HFF-Myc (cell line): ENCODE results near the gene HIVEP1.

ENCODE experiments used
- DNase-seq: peaks from one replicate; pipeline ENCODE4 v3.0.0-alpha.2; 2011; ENCODE audit warnings: low read depth; ENCODE audit errors: extremely low read depth
- H3K4me3 ChIP-seq: replicated peaks from 2 replicates; pipeline ENCODE4 v1.5.1; 2011; ENCODE audit warnings: low read depth, mild to moderate bottlenecking, control low read depth, low read length
- TF ChIP-seq, protein P1 (sequence below): IDR thresholded peaks from 2 replicates; pipeline ENCODE4 v1.5.1; 2012; ENCODE audit warnings: mild to moderate bottlenecking, low read depth, low read length, control low read depth; ENCODE audit errors: missing control alignments

Gene HIVEP1

DNA sequence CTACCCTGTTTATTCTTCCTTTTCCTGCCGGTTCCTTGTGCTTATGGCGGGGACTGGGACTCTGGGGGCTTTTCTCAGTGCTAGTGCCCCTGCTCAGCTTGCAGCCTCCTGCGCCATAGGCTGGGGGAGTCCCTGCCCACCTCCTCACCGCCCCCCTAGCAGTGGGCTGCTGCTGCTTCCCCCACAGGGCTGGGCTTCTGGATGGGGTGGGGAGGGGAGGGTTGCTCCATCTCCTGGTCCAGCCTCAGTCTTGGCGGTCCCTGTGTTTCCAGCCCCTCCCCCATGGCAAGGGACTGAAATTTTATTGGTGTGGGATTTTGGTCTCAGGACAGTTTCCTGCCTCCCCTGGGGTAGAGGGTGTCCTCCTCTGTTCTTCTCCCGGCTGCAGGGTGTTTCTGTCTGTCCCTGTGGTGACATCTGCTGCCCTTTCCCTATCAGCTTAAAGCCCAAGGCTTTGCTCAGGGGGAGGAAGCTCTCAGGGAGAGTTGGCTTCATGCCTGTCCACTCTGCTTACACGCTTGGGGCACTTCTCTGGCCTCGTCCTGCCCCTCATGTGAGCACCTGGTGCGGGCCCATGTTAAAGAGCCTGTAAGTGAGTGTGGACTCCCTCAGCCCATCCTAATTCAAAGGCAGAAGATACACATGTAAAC lies 100.6 kb downstream of the HIVEP1 start:
- no peak for DNase-seq
- TF ChIP-seq, protein P1, sequence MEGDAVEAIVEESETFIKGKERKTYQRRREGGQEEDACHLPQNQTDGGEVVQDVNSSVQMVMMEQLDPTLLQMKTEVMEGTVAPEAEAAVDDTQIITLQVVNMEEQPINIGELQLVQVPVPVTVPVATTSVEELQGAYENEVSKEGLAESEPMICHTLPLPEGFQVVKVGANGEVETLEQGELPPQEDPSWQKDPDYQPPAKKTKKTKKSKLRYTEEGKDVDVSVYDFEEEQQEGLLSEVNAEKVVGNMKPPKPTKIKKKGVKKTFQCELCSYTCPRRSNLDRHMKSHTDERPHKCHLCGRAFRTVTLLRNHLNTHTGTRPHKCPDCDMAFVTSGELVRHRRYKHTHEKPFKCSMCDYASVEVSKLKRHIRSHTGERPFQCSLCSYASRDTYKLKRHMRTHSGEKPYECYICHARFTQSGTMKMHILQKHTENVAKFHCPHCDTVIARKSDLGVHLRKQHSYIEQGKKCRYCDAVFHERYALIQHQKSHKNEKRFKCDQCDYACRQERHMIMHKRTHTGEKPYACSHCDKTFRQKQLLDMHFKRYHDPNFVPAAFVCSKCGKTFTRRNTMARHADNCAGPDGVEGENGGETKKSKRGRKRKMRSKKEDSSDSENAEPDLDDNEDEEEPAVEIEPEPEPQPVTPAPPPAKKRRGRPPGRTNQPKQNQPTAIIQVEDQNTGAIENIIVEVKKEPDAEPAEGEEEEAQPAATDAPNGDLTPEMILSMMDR = no peak

DNA sequence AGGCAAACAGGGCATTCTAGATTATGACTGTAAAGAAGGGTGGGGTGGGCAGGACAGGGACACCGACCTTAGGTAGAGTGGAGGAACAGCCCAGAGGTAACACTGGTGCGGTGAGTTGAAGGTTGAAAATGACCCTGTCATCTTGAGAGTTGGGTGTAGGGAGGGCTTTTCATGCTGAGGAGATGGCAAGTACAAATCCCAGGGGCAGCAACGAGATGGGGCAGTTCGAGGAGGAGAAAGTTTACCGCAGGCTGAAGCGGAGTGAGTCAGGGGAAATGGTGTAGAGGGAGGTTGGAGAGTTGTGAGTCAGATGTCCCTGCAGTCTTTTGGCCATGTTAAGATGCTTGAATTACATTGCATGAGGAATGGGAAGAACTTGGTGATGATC lies 101.1 kb downstream of the HIVEP1 start:
- no peak overlapping the region for H3K4me3 ChIP-seq
- no peak for DNase-seq
- TF ChIP-seq, protein P1 = no peak

More for the DNA sequence above, 100.6 kb downstream of the HIVEP1 start:
- no peak overlapping the region for H3K4me3 ChIP-seq

DNA sequence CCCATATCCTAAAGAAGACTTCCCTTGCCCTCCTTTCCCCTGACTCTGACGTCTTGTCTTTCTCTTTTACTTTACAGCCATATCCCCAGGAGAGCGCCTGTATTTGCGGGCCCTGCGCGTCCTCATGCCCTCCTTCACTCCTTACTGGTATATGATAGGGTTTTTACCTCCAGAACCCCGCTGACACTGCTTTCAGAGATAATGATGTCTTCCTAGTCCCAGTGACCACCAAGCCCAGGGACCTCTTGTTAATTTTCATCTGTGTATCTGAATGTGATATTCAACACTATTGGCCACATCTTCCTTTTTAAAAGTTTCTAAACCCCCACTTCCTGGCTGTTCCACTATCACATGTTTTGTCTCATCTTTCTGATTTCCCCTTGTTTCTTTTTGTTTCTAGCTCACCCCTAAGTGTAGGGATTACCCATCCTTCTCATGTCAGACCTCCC lies 102.0 kb downstream of the HIVEP1 start:
- H3K4me3 ChIP-seq = no peak overlapping the region
- TF ChIP-seq, protein P1 = no peak
- no peak for DNase-seq

DNA sequence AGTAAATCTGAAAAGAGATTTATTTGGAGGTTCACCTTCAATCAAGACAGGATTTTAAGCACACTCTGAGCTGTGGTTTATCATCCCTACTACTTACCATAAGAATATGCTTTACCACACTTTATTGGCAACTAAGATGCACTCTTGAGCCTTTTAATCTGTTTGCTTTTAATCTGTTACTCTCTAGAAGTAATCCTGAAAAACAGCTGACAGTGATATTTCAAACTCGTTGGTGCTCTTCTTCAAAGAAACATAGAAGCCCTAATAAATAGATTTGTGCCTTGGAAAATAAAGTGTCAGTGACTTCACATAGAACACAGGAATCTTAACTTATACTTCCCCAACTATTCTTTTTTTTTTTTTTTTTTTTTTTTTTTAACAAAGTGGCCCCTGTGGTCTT lies 102.9 kb downstream of the HIVEP1 start:
- H3K4me3 ChIP-seq = no peak overlapping the region
- no peak for DNase-seq
- TF ChIP-seq, protein P1 = no peak

DNA sequence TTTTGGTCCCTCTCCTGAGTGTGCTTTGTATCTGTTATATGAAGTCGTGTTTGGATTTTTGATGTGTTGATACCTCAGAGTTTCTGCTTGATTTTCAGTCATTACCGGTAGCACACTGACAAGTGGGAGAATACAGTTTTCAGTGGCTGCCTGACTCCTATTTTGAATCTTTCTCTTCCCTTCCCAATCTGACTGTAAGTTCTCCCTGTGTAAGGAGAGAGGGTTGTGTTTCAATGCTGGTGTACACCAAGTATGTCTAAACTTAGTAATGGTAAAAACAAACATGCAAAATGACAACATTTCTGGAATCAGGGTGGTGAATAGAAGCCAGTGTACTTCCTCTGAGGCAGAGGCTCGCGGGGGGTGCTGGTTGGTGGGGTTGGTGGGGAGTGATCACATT lies 103.4 kb downstream of the HIVEP1 start:
- TF ChIP-seq, protein P1 = no peak
- no peak for DNase-seq
- H3K4me3 ChIP-seq = no peak overlapping the region

DNA sequence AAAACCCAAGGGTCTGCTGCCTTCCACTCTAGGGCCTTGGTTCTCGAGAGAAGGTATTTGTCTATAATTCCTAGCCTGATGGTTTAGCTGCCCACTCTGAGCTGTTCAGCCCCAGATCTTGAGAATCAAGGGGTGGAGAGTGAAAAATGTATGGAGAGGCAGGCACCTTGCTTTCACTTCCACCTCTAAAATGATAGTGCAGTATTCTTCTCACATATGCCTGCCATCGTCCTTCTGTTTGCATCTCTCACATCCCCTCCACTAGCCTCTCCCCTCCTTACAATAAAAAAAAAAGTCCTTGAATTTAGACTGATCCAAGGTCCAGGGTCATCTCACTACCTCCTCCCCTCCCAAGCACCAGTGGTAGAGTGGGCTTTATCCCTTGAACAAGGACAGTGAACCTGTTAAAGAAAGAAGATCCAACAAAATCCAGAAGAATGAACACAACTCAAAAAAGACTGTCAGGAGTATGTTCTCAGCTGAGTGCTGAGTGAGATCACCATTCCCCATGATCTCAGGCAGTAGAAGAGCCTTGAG lies 104.2 kb downstream of the HIVEP1 start:
- no peak for DNase-seq
- TF ChIP-seq, protein P1 = no peak
- H3K4me3 ChIP-seq = no peak overlapping the region
